B cell (primary cell): ENCODE results near the gene REG3G. TPM values are rescaled to one million over a fixed set of nuclear protein-coding genes. Genes with fewer than 3 reads are reported as not detected.

Source experiments
- ATAC-seq: fragments of 200-7000 bp; cut with Tn5 transposase; one replicate; pipeline ENCODE4 v1.10.0; 2021; ENCODE audit warnings: low read depth, mild to moderate bottlenecking, moderate number of reproducible peaks, moderate library complexity
- CTCF ChIA-PET: fragments of 350-600 bp; sonication (Branson Sonifier 250); formaldehyde crosslinking; loops from one replicate; lab custom pipeline; 2021; ENCODE audit warnings: antibody characterized with exemption, inconsistent platforms; lab: Charles Lee
- POLR2A ChIA-PET: fragments of 350-600 bp; sonication (Branson Sonifier 250); formaldehyde crosslinking; loops from one replicate; lab custom pipeline; 2021; ENCODE audit warnings: antibody characterized with exemption; lab: Charles Lee
- DNase-seq: peaks from one replicate; pipeline ENCODE4 v3.0.0; 2013
- H2AFZ ChIP-seq: 2 replicates; pipeline ENCODE4 v1.6.1; 2012; ENCODE audit warnings: mild to moderate bottlenecking, low read depth, low read length; ENCODE audit not compliant: insufficient read depth, poor library complexity, severe bottlenecking
- H3K27ac ChIP-seq, 2 donors: 1 replicate in 1 of 2; 2 replicates in 1 of 2; pipeline ENCODE4 v1.5.1; 2012 to 2013; ENCODE audit warnings: low read length in 2 of 2, mild to moderate bottlenecking in 2 of 2, moderate library complexity in 1 of 2
- H3K27me3 ChIP-seq, 4 experiments: fragments of 200-600 bp in 1 of 4; sonication (generic) in 1 of 4; replicated peaks in 1 of 4; 1 replicate in 2 of 4; 2 replicates in 2 of 4; pipeline versions ENCODE4 v1.6.1 to v1.7.0; 2013 to 2016; ENCODE audit warnings: low read length in 3 of 4, mild to moderate bottlenecking in 2 of 4, mixed read lengths in 1 of 4, moderate library complexity in 1 of 4; ENCODE audit not compliant: insufficient read depth in 4 of 4, control insufficient read depth in 3 of 4; ENCODE audit errors: control extremely low read depth in 1 of 4
- H3K36me3 ChIP-seq, 2 experiments: replicated peaks in 1 of 2; 1 replicate in 1 of 2; 2 replicates in 1 of 2; pipeline versions ENCODE4 v1.6.1 to v1.7.1; 2013; ENCODE audit warnings: low read length in 1 of 2; ENCODE audit not compliant: insufficient read depth in 2 of 2, control insufficient read depth in 1 of 2; ENCODE audit errors: control extremely low read depth in 1 of 2, extremely low read depth in 1 of 2
- H3K4me1 ChIP-seq, 2 donors: fragments of 200-600 bp in 1 of 2; sonication (generic) in 1 of 2; 1 replicate in 1 of 2; 2 replicates in 1 of 2; pipeline versions ENCODE4 v1.5.1 to v1.6.1; 2013 to 2017; ENCODE audit warnings: low read length in 2 of 2; ENCODE audit not compliant: control insufficient read depth in 2 of 2, insufficient read depth in 2 of 2
- H3K4me2 ChIP-seq: replicated peaks from 2 replicates; pipeline ENCODE3; 2012; ENCODE audit warnings: mild to moderate bottlenecking, low read depth, low read length; ENCODE audit not compliant: poor library complexity, severe bottlenecking
- H3K4me3 ChIP-seq, 5 experiments: fragments of 200-600 bp in 1 of 5; sonication (generic) in 1 of 5; 1 replicate in 3 of 5; 2 replicates in 2 of 5; pipeline versions ENCODE4 v1.5.1 to v1.7.0; 2011 to 2016; ENCODE audit warnings: low read length in 4 of 5, mild to moderate bottlenecking in 4 of 5, low read depth in 2 of 5, control low read depth in 1 of 5, moderate library complexity in 1 of 5; ENCODE audit not compliant: insufficient read depth in 1 of 5; ENCODE audit errors: control extremely low read depth in 1 of 5, extremely low read depth in 1 of 5
- H3K79me2 ChIP-seq: fragments of 200-600 bp; sonication (generic); one replicate; pipeline ENCODE4 v1.6.0; 2016; ENCODE audit warnings: low read length; ENCODE audit not compliant: control insufficient read depth, insufficient read depth
- H3K9ac ChIP-seq: fragments of 200-600 bp; sonication (generic); 2 replicates; pipeline ENCODE4 v1.6.1; 2017; ENCODE audit warnings: mild to moderate bottlenecking, low read length, moderate library complexity
- H3K9me3 ChIP-seq, 3 donors: one replicate each; pipeline versions ENCODE4 v1.6.1 to v1.7.1; 2013; ENCODE audit warnings: low read length in 2 of 3; ENCODE audit not compliant: control insufficient read depth in 2 of 3, insufficient read depth in 1 of 3; ENCODE audit errors: control extremely low read depth in 1 of 3
- H4K20me1 ChIP-seq: 2 replicates; pipeline ENCODE4 v1.6.0; 2012; ENCODE audit warnings: mild to moderate bottlenecking, low read length; ENCODE audit not compliant: insufficient read depth, control insufficient read depth, poor library complexity, severe bottlenecking
- H3K27ac Mint-ChIP-seq: one replicate; pipeline ENCODE4 v1.8.0; 2021; ENCODE audit warnings: mixed read lengths
- H3K27me3 Mint-ChIP-seq: one replicate; pipeline ENCODE4 v1.8.0; 2021; ENCODE audit warnings: mixed read lengths
- H3K4me1 Mint-ChIP-seq: one replicate; pipeline ENCODE4 v1.8.0; 2021; ENCODE audit warnings: mixed read lengths
- H3K4me3 Mint-ChIP-seq: one replicate; pipeline ENCODE4 v1.8.0; 2021; ENCODE audit warnings: mixed read lengths
- H3K9me3 Mint-ChIP-seq: one replicate; pipeline ENCODE4 v1.8.0; 2022; ENCODE audit warnings: mixed read lengths; ENCODE audit not compliant: insufficient read depth
- CTCF ChIP-seq: fragments of 200-600 bp; IDR thresholded peaks from one replicate; pipeline ENCODE4 v1.8.0; 2022; ENCODE audit warnings: antibody characterized with exemption, mild to moderate bottlenecking
- EZH2 ChIP-seq: IDR thresholded peaks from 2 replicates; pipeline ENCODE4 v1.6.1; 2012; ENCODE audit warnings: borderline replicate concordance, low read depth, mild to moderate bottlenecking, moderate library complexity, low read length; ENCODE audit not compliant: insufficient read depth, poor library complexity, severe bottlenecking
- WGBS: methylation state at CpG from one replicate; pipeline ENCODE4 v1.1.5; 2013; ENCODE audit warnings: missing lambda C conversion rate; ENCODE audit not compliant: insufficient coverage; 5-methylcytosine and 5-hydroxymethylcytosine counted together
- intact Hi-C: fragments of 100-400 bp; cut with micrococcal nuclease; formaldehyde crosslinking; loops from one replicate; pipeline ENCODE4 v1.10.0; 2022
- polyA plus RNA-seq: library from polyadenylated mRNA; depleted of rRNA; stranded (reverse); fragments of >200 nt; gene quantifications from 2 replicates; pipeline ENCODE4 v1.2.3, GENCODE V29; 2012
- total RNA-seq, 2 donors: library from RNA; stranded (reverse); fragments of 120-200 nt in 1 of 2; gene quantifications; 1 replicate in 1 of 2; 2 replicates in 1 of 2; pipeline versions ENCODE4 v1.2.3 to v1.2.4, GENCODE V29; 2013 to 2022

The REG3G gene
- total and polyA plus RNA-seq, 2 donors (not counting 1 experiment from before 2014, with no cell fraction given) = not detected

DNA sequence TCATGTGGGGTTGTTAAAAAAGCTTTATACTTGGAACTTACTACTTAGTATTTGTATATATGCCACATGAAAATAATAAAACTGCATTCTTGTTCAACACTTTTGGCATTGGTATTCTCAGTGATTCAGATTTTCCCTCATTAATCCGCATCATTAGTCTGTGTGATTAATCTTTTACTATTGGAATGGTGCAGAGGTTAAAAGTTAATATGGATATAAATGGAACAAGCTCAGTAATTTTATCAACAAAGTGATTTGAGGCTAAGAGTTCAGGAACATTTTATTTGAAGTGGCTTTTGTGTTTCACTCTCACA, 45.4 kb upstream of the REG3G start:
- Mint-ChIP-seq H3K4me3 (no peak overlapping the region), H3K4me1 (peaks cover 13% of the 10 kb centered on the region), H3K9me3 (peaks cover 5% of the 10 kb centered on the region), H3K27ac (no peak overlapping the region), H3K27me3 (no peaks in the 10 kb centered on the region)
- Histone ChIP-seq H3K4me2 (no peak overlapping the region), H3K36me3 (no peaks in the 10 kb centered on the region), H3K79me2 (no peaks in the 10 kb centered on the region), H3K4me1 (peaks cover 4 to 11% of the 10 kb centered on the region in 2 donors), H3K9ac (no peak overlapping the region), H2AFZ (no peak overlapping the region), H4K20me1 (no peaks in the 10 kb centered on the region), H3K27me3 (no peaks in the 10 kb centered on the region), H3K9me3 (peaks cover 0 to 3% (median 3%) of the 10 kb centered on the region in 3 donors), H3K27ac (no peak overlapping the region), H3K4me3 (no peak overlapping the region)
- no peak for DNase-seq
- ChIA-PET CTCF (no interaction called here), POLR2A (no interaction called here)
- no peak for ATAC-seq
- no peak for TF ChIP-seq CTCF
- no peak for TF ChIP-seq EZH2
- intact Hi-C loops = no loop called here
- 100% methylated on average over 1 of the region's 1 CpG for WGBS

- Histone ChIP-seq H3K4me3 (no peak overlapping the region), H3K4me1 (peaks cover 4 to 11% of the 10 kb centered on the region in 2 donors), H3K9me3 (peaks cover 0 to 3% (median 3%) of the 10 kb centered on the region in 3 donors), H4K20me1 (no peaks in the 10 kb centered on the region), H3K36me3 (no peaks in the 10 kb centered on the region), H3K27me3 (no peaks in the 10 kb centered on the region), H3K4me2 (no peak overlapping the region), H3K27ac (no peak overlapping the region), H3K79me2 (no peaks in the 10 kb centered on the region), H3K9ac (no peak overlapping the region), H2AFZ (no peak overlapping the region)
- ChIA-PET CTCF (no interaction called here), POLR2A (no interaction called here)
- Mint-ChIP-seq H3K27me3 (no peaks in the 10 kb centered on the region), H3K9me3 (peaks cover 5% of the 10 kb centered on the region), H3K4me1 (peaks cover 13% of the 10 kb centered on the region), H3K4me3 (no peak overlapping the region), H3K27ac (no peak overlapping the region)
- intact Hi-C loops = no loop called here
- no peak for TF ChIP-seq EZH2
- TF ChIP-seq CTCF = no peak
- ATAC-seq = no peak
- 51% methylated on average over 2 of the region's 4 CpGs for WGBS
- no peak for DNase-seq
Observed at GRCh38 chr2:78980871-78981270, 44.6 kb upstream of the REG3G start.
